Immature natural killer cell (primary cell): ENCODE data around the gene ZNF716. TPM values are rescaled to one million over a fixed set of nuclear protein-coding genes. Genes with fewer than 3 reads are reported as not detected.
"Not testable (repeated sequence)": the region's sequence is repeated elsewhere in the genome, so short reads cannot be mapped to it uniquely, and the experiment has no call there.

Experiments
- DNase-seq, 3 donors: peaks; one replicate each; pipeline ENCODE4 v3.0.0; 2022; ENCODE audit warnings: mixed read lengths in 1 of 3
- H3K27ac Mint-ChIP-seq, 6 donors: one replicate each; pipeline ENCODE4 v1.8.0; 2020; ENCODE audit warnings: mixed read lengths in 6 of 6, mild to moderate bottlenecking in 5 of 6, inconsistent platforms in 4 of 6, moderate library complexity in 3 of 6
- H3K27me3 Mint-ChIP-seq, 3 donors: one replicate each; pipeline ENCODE4 v1.8.0; 2020 to 2021; ENCODE audit warnings: low read depth in 3 of 3, mild to moderate bottlenecking in 3 of 3, mixed read lengths in 3 of 3, moderate library complexity in 3 of 3, inconsistent platforms in 1 of 3
- H3K36me3 Mint-ChIP-seq, 3 donors: one replicate each; pipeline ENCODE4 v1.8.0; 2020; ENCODE audit warnings: mixed read lengths in 3 of 3, inconsistent platforms in 2 of 3, mild to moderate bottlenecking in 2 of 3
- H3K4me1 Mint-ChIP-seq, 2 donors: one replicate each; pipeline ENCODE4 v1.8.0; 2020; ENCODE audit warnings: inconsistent platforms in 2 of 2, mild to moderate bottlenecking in 2 of 2, mixed read lengths in 2 of 2, moderate library complexity in 1 of 2
- H3K4me3 Mint-ChIP-seq, 5 donors: one replicate each; pipeline ENCODE4 v1.8.0; 2020; ENCODE audit warnings: mild to moderate bottlenecking in 5 of 5, mixed read lengths in 5 of 5, inconsistent platforms in 3 of 5, moderate library complexity in 3 of 5
- H3K9me3 Mint-ChIP-seq, 6 donors: one replicate each; pipeline ENCODE4 v1.8.0; 2020; ENCODE audit warnings: mild to moderate bottlenecking in 6 of 6, mixed read lengths in 6 of 6, inconsistent platforms in 4 of 6, moderate library complexity in 3 of 6
- polyA plus RNA-seq, 3 donors: library from polyadenylated mRNA; unstranded; fragments of 300-500 nt; fragmentation: Illumina TruSeq; gene quantifications; one replicate each; pipeline ENCODE4 v1.2.3, GENCODE V29; 2021

ZNF716 gene
- polyA plus RNA-seq, 3 donors from 2014 or later = not detected

DNA sequence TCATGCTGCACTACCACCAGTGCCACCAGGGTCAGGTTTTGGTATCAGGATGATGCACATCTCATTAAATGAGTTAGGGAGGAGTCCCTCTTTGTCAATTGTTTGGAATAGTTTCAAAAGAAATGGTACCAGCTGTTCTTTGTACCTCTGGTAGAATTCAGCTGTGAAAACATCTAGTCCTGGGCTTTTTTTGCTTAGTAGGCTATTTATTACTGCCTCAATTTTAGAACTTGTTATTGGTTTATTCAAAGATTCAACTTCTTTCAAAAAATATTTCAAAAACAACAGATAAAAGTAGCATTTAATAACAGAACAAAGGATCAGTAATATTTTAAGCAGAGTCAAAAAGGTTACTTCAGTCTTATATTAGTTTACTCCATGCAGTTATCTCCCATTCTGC, 6.4 kb upstream of the ZNF716 start:
- no peak overlapping the region for H3K4me3 Mint-ChIP-seq
- no peak overlapping the region for H3K27ac Mint-ChIP-seq
- H3K36me3 Mint-ChIP-seq = peaks cover 0 to 5% (median 0%) of the 10 kb centered on the region in 3 donors
- peaks cover 14 to 43% (median 33%) of the 10 kb centered on the region in 6 donors for H3K9me3 Mint-ChIP-seq
- H3K27me3 Mint-ChIP-seq = no peaks in the 10 kb centered on the region
- H3K4me1 Mint-ChIP-seq = no peaks in the 10 kb centered on the region
- no peak for DNase-seq

DNA sequence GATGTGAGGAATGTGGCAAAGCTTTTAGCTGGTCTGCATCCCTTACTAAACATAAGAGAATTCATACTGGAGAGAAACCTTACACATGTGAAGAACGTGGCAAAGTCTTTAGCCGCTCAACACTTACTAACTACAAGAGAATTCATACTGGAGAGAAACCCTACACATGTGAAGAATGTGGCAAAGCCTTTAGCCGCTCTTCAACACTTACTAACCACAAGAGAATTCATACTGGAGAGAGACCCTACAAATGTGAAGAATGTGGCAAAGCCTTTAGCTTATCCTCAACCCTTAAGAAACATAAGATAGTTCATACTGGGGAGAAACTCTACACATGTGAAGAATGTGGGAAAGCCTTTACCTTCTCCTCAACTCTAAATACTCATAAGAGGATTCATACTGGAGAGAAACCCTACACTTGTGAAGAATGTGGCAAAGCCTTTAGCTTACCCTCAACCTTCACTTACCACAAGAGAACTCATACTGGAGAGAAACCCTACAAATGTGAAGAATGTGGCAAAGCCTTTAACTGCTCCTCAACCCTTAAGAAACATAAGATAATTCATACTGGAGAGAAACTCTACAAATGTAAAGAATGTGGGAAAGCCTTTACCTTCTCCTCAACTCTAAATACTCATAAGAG, 19.3 kb downstream of the ZNF716 start:
- H3K4me3 Mint-ChIP-seq, H3K4me1 Mint-ChIP-seq, H3K27me3 Mint-ChIP-seq, DNase-seq, H3K27ac Mint-ChIP-seq: not testable (repeated sequence)
- Mint-ChIP-seq H3K36me3 (peaks cover 0 to 12% (median 2%) of the 10 kb centered on the region in 3 donors), H3K9me3 (peaks cover 16 to 74% (median 64%) of the 10 kb centered on the region in 6 donors)

DNA sequence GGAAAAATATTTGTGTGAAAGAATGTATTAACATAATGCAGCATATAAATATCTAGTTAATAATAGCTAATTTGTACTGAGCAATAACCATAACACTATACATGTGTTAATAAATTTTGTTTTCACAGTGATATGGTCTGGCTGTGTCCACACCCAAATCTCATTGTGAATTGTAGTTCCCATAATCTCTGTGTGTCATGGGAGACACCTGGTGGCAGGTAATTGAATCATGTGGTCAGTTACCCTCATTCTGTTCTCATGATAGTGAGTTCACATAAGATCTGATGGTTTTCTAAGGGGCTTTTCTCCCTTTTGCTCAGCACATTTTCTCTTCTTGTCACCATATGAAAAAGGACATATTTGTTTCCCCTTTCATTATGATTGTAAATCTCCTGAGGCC, 30.3 kb downstream of the ZNF716 start:
- H3K4me3 Mint-ChIP-seq, H3K27me3 Mint-ChIP-seq, H3K36me3 Mint-ChIP-seq, H3K4me1 Mint-ChIP-seq, DNase-seq, H3K27ac Mint-ChIP-seq: not testable (repeated sequence)
- peaks cover 15 to 47% (median 32%) of the 10 kb centered on the region in 6 donors for H3K9me3 Mint-ChIP-seq

DNA sequence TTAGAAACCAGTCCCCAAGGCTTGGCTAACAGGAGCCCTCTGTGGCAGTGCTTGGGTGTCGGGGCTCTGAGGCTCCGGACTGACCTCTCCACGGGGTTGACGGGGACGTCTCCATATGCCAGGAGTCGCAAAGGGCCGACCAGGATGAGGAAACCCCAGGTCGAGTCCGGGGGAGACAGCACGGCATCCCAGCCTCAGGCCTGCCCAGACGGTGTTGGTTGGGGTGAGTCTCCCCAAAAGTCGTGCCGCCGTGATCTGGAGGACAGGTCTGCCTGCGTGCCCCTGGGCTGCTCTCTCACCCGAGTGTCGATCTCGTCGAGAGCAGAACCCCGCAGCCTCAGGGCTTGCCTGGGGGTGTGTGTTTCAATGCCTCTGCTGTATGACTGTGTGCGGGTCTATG, 35.0 kb downstream of the ZNF716 start:
- H3K27ac Mint-ChIP-seq, DNase-seq, H3K27me3 Mint-ChIP-seq, H3K4me3 Mint-ChIP-seq, H3K36me3 Mint-ChIP-seq, H3K4me1 Mint-ChIP-seq: not testable (repeated sequence)
- peaks cover 9 to 31% (median 30%) of the 10 kb centered on the region in 6 donors for H3K9me3 Mint-ChIP-seq

DNA sequence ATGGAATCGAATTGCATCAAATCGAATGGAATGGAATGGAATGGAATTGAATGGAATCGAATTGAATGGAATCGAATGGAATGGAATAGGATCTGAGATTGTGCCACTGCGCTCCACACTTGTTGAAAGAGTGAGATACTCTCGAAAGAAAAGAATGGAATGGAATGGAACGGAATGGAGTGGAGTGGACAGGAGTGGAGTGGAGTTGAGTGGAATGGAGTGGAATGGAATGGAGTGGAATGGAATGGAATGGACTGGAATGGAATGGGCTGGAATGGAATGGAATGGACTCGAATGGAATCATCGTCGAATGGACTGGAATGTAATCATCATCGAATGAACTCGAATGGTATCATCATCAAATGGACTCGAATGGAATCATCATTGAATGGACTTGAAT, 38.0 kb downstream of the ZNF716 start:
- no peak overlapping the region for H3K4me3 Mint-ChIP-seq
- peaks cover 5 to 14% (median 11%) of the 10 kb centered on the region in 6 donors for H3K9me3 Mint-ChIP-seq
- no peaks in the 10 kb centered on the region for H3K4me1 Mint-ChIP-seq
- peaks cover 0 to 2% (median 0%) of the 10 kb centered on the region in 3 donors for H3K27me3 Mint-ChIP-seq
- peaks cover 0 to 3% (median 0%) of the 10 kb centered on the region in 3 donors for H3K36me3 Mint-ChIP-seq
- no peak for DNase-seq
- H3K27ac Mint-ChIP-seq = no peak overlapping the region

DNA sequence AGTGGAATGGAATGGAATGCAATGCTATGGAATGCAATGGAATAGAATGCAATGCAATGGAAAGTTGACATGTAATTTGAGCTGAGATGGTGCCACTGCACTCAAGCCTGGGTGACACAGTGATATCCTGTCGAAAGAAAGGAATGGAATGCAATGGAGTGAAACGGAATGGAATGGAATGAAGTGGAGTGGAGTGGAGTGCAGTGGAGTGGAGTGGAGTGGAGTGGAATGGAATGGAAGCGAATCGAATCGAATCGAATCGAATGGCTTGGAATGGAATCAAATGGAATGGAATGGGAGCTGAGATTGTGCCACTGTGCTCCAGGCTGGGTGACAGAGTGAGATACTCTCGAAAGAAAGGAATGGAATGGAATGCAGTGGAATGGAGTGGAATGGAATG, 45.1 kb downstream of the ZNF716 start:
- peaks cover 4 to 24% (median 12%) of the 10 kb centered on the region in 6 donors for H3K9me3 Mint-ChIP-seq
- not testable (repeated sequence) for H3K27me3 Mint-ChIP-seq, DNase-seq, H3K27ac Mint-ChIP-seq, H3K4me3 Mint-ChIP-seq, H3K4me1 Mint-ChIP-seq, H3K36me3 Mint-ChIP-seq

DNA sequence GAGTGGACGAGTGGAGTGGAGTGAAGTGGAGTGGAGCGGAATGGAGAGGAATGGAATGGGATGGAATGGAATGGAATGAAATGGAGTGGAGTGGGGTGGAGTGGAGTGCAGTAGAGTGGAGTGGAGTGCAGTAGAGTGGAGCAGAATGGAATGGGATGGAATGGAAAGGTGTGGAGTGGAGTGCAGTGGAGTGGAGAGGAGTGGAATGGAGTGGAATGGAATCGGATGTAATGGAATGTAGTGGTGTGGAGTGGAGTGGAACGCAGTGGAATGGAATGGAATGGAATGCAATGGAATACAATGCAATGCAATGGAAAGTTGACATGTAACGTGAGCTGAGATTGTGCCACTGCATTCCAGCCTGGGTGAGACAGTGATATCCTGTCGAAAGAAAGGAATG, 46.4 kb downstream of the ZNF716 start:
- Mint-ChIP-seq H3K27me3 (no peaks in the 10 kb centered on the region), H3K27ac (no peak overlapping the region), H3K4me3 (no peak overlapping the region), H3K36me3 (no peaks in the 10 kb centered on the region), H3K4me1 (no peaks in the 10 kb centered on the region), H3K9me3 (peaks cover 4 to 37% (median 18%) of the 10 kb centered on the region in 6 donors)
- DNase-seq = no peak

DNA sequence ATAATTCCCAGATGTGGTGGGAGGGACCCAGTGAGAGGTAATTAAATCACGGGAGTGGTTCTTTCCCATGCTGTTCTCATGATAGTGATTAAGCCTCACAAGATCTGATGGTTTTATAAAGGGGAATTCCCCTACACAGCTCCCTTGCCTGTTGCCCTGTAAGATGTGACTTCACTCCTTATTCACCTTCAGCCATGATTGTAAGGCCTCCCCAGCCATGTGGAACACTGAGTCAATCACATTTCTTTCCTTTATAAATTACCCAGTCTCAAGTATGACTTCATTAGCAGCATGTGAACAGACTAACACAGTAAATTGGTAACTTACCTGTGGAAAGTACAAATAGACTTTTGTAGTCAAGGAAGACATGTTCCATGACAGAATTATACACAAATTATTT, 55.2 kb downstream of the ZNF716 start:
- H3K36me3 Mint-ChIP-seq = no peaks in the 10 kb centered on the region
- peaks cover 0 to 3% (median 0%) of the 10 kb centered on the region in 3 donors for H3K27me3 Mint-ChIP-seq
- H3K4me3 Mint-ChIP-seq = no peak overlapping the region
- peaks cover 23 to 65% (median 33%) of the 10 kb centered on the region in 6 donors for H3K9me3 Mint-ChIP-seq
- no peak for DNase-seq
- H3K27ac Mint-ChIP-seq = no peak overlapping the region
- H3K4me1 Mint-ChIP-seq = no peaks in the 10 kb centered on the region
